H9 (cell line): Measurements from ENCODE around the gene PGPEP1. TPM values are rescaled to one million over a fixed set of nuclear protein-coding genes. Genes with fewer than 3 reads are reported as not detected.

Source experiments
- DNase-seq: peaks from one replicate; pipeline ENCODE4 v3.0.0-alpha.2; 2017
- H2AFZ ChIP-seq: one replicate; pipeline ENCODE4 v1.6.1; 2013; ENCODE audit warnings: mild to moderate bottlenecking, low read length, control low read depth, moderate library complexity
- H2AK5ac ChIP-seq: 2 replicates; pipeline ENCODE4 v1.6.1; 2013; ENCODE audit warnings: low read length, control low read depth, mixed read lengths; ENCODE audit not compliant: insufficient read length
- H2BK120ac ChIP-seq: one replicate; pipeline ENCODE4 v1.6.1; 2013; ENCODE audit warnings: low read depth, mild to moderate bottlenecking, low read length, control low read depth, inconsistent platforms; ENCODE audit not compliant: poor library complexity, severe bottlenecking
- H2BK12ac ChIP-seq: 2 replicates; pipeline ENCODE4 v1.6.1; 2013; ENCODE audit warnings: low read length, control low read depth, mixed read lengths, low read depth; ENCODE audit not compliant: insufficient read length
- H2BK15ac ChIP-seq: 2 replicates; pipeline ENCODE4 v1.6.1; 2013; ENCODE audit warnings: low read depth, low read length, control low read depth
- H2BK20ac ChIP-seq: one replicate; pipeline ENCODE4 v1.6.1; 2013; ENCODE audit warnings: low read depth, mild to moderate bottlenecking, low read length, control low read depth, inconsistent platforms; ENCODE audit not compliant: poor library complexity, severe bottlenecking
- H2BK5ac ChIP-seq: 2 replicates; pipeline ENCODE4 v1.6.1; 2013; ENCODE audit warnings: low read length, control low read depth, mixed read lengths; ENCODE audit not compliant: insufficient read length
- H3K14ac ChIP-seq: 2 replicates; pipeline ENCODE4 v1.6.1; 2013; ENCODE audit warnings: low read length, control low read depth; ENCODE audit not compliant: insufficient read depth
- H3K18ac ChIP-seq: 2 replicates; pipeline ENCODE4 v1.6.1; 2013; ENCODE audit warnings: low read depth, mild to moderate bottlenecking, mixed read lengths, low read length, control low read depth; ENCODE audit not compliant: insufficient read length
- H3K23ac ChIP-seq: 2 replicates; pipeline ENCODE4 v1.6.1; 2013; ENCODE audit warnings: low read length, control low read depth, mixed read lengths, low read depth; ENCODE audit not compliant: insufficient read length
- H3K23me2 ChIP-seq: 2 replicates; pipeline ENCODE4 v1.6.1; 2013; ENCODE audit warnings: low read depth, mild to moderate bottlenecking, mixed read lengths, low read length, control low read depth; ENCODE audit not compliant: insufficient read length, poor library complexity, severe bottlenecking
- H3K27ac ChIP-seq: 2 replicates; pipeline ENCODE4 v1.5.1; 2013; ENCODE audit warnings: low read length, control low read depth, mixed read lengths, low read depth; ENCODE audit not compliant: insufficient read length
- H3K27me3 ChIP-seq: 2 replicates; pipeline ENCODE4 v1.6.1; 2013; ENCODE audit warnings: low read length, control low read depth, inconsistent platforms; ENCODE audit not compliant: insufficient read depth
- H3K4ac ChIP-seq: 2 replicates; pipeline ENCODE4 v1.6.1; 2013; ENCODE audit warnings: low read depth, mild to moderate bottlenecking, control low read depth, inconsistent platforms, low read length, moderate library complexity
- H3K4me1 ChIP-seq: 2 replicates; pipeline ENCODE4 v1.6.1; 2013; ENCODE audit warnings: low read length, control low read depth, inconsistent platforms; ENCODE audit not compliant: insufficient read depth
- H3K4me2 ChIP-seq: 2 replicates; pipeline ENCODE4 v1.6.1; 2013; ENCODE audit warnings: low read length, control low read depth, mixed read lengths; ENCODE audit not compliant: insufficient read length, insufficient read depth
- H3K56ac ChIP-seq: 2 replicates; pipeline ENCODE4 v1.6.1; 2013; ENCODE audit warnings: low read depth, mild to moderate bottlenecking, mixed read lengths, low read length, control low read depth; ENCODE audit not compliant: insufficient read length
- H3K79me1 ChIP-seq: 2 replicates; pipeline ENCODE4 v1.6.1; 2013; ENCODE audit warnings: low read depth, mild to moderate bottlenecking, moderate library complexity, low read length, control low read depth, inconsistent platforms; ENCODE audit not compliant: insufficient read depth, poor library complexity, severe bottlenecking
- H3K79me2 ChIP-seq: 2 replicates; pipeline ENCODE4 v1.6.1; 2013; ENCODE audit warnings: low read length, control low read depth, inconsistent platforms; ENCODE audit not compliant: insufficient read depth
- H3K9ac ChIP-seq: 2 replicates; pipeline ENCODE4 v1.6.1; 2013; ENCODE audit warnings: low read length, control low read depth, mixed read lengths; ENCODE audit not compliant: insufficient read length; ENCODE audit errors: extremely low read depth
- H3K9me3 ChIP-seq: one replicate; pipeline ENCODE4 v1.6.1; 2013; ENCODE audit warnings: low read depth, low read length, inconsistent platforms; ENCODE audit not compliant: control insufficient read depth
- H3T11ph ChIP-seq: one replicate; pipeline ENCODE4 v1.6.1; 2013; ENCODE audit warnings: mild to moderate bottlenecking, low read length, control low read depth, inconsistent platforms
- H4K20me1 ChIP-seq: one replicate; pipeline ENCODE4 v1.6.1; 2013; ENCODE audit not compliant: control insufficient read depth, insufficient read length, insufficient read depth
- H4K5ac ChIP-seq: 2 replicates; pipeline ENCODE4 v1.6.1; 2013; ENCODE audit warnings: low read depth, mild to moderate bottlenecking, mixed read lengths, low read length, control low read depth; ENCODE audit not compliant: insufficient read length
- H4K8ac ChIP-seq: replicated peaks from 2 replicates; pipeline ENCODE4 v1.6.1; 2013; ENCODE audit warnings: low read length, control low read depth, mixed read lengths, low read depth; ENCODE audit not compliant: insufficient read length
- H4K91ac ChIP-seq: 2 replicates; pipeline ENCODE4 v1.6.1; 2013; ENCODE audit warnings: low read depth, mild to moderate bottlenecking, moderate library complexity, mixed read lengths, low read length, control low read depth; ENCODE audit not compliant: insufficient read length
- H3K27ac Mint-ChIP-seq, 3 experiments: 2 replicates in 2 of 3; 3 replicates in 1 of 3; pipeline ENCODE4 v1.8.0; 2020 to 2021; ENCODE audit warnings: mixed read lengths in 3 of 3, mild to moderate bottlenecking in 1 of 3, moderate library complexity in 1 of 3
- H3K27me3 Mint-ChIP-seq: 2 replicates; pipeline ENCODE4 v1.8.0; 2021; ENCODE audit warnings: low read depth, mild to moderate bottlenecking, moderate library complexity, mixed read lengths
- H3K36me3 Mint-ChIP-seq, 3 experiments: 2 replicates in 2 of 3; 3 replicates in 1 of 3; pipeline ENCODE4 v1.8.0; 2020 to 2021; ENCODE audit warnings: low read depth in 3 of 3, mixed read lengths in 3 of 3; ENCODE audit not compliant: insufficient read depth in 1 of 3
- H3K4me1 Mint-ChIP-seq, 2 experiments: 2 replicates each; pipeline ENCODE4 v1.8.0; 2020; ENCODE audit warnings: mixed read lengths in 2 of 2
- H3K4me3 Mint-ChIP-seq, 2 experiments: 2 replicates in 1 of 2; 3 replicates in 1 of 2; pipeline ENCODE4 v1.8.0; 2020 to 2021; ENCODE audit warnings: mild to moderate bottlenecking in 2 of 2, mixed read lengths in 2 of 2, moderate library complexity in 1 of 2
- H3K9me3 Mint-ChIP-seq, 2 experiments: 2 replicates in 1 of 2; 3 replicates in 1 of 2; pipeline ENCODE4 v1.8.0; 2020; ENCODE audit warnings: mild to moderate bottlenecking in 2 of 2, mixed read lengths in 2 of 2, moderate library complexity in 1 of 2
- CTCF ChIP-seq: fragments of 200-600 bp; sonication (generic); conservative IDR thresholded peaks from 3 replicates; pipeline ENCODE4 v1.8.0; 2021; ENCODE audit warnings: antibody characterized with exemption, mild to moderate bottlenecking
- WGBS: extraction: QIAGEN DNeasy Blood & Tissue Kit; methylation state at CpG from one replicate; pipeline ENCODE4 v1.1.7; 2013; ENCODE audit warnings: missing lambda C conversion rate, low lambda C conversion rate, mixed read lengths; ENCODE audit not compliant: insufficient read length; ENCODE audit errors: extremely low coverage; 5-methylcytosine and 5-hydroxymethylcytosine counted together
- total RNA-seq: library from RNA; stranded (reverse); gene quantifications from 2 replicates; pipeline ENCODE4 v1.2.1, GENCODE V29; 2021

PGPEP1 gene
- total RNA-seq, 1 experiment from 2014 or later = 64.8 TPM

DNA sequence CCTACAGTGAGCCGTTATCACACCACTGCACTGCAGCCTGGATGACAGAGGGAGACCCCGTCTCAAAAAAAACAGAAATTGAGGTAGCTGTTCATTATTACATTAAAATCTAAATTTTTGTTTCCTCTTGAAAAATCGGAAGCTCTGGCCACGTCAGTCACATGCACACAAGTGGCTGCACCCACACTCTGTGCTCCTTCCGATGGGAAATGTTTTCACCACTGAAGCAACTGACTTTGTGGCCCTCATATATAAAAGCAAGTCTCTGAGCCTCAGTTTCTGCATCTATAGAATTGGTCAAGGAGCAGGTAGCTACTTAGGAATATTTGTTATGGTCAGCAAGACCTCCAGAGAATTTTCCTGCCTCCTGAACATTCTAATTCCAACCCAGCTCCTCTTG, 52.5 kb downstream of the PGPEP1 start:
- Histone ChIP-seq H2AFZ (no peak overlapping the region), H2BK120ac (no peak overlapping the region), H2BK12ac (no peak overlapping the region), H3K23ac (no peak overlapping the region), H2AK5ac (no peak overlapping the region), H4K91ac (no peak overlapping the region), H3K27ac (no peak overlapping the region), H4K8ac (no peak overlapping the region), H3K79me1 (no peaks in the 10 kb centered on the region), H3T11ph (no peak overlapping the region), H2BK5ac (no peak overlapping the region), H2BK15ac (no peak overlapping the region), H3K18ac (no peak overlapping the region), H3K9me3 (no peaks in the 10 kb centered on the region), H3K4me2 (no peak overlapping the region), H4K5ac (no peak overlapping the region), H2BK20ac (no peak overlapping the region), H4K20me1 (no peaks in the 10 kb centered on the region), H3K23me2 (no peaks in the 10 kb centered on the region), H3K4me1 (no peaks in the 10 kb centered on the region), H3K79me2 (no peaks in the 10 kb centered on the region), H3K4ac (no peak overlapping the region), H3K14ac (no peak overlapping the region), H3K56ac (no peak overlapping the region), H3K27me3 (no peaks in the 10 kb centered on the region), H3K9ac (no peak overlapping the region)
- peaks cover 32% of the 10 kb centered on the region for H3K27me3 Mint-ChIP-seq
- no peak for DNase-seq
- H3K9me3 Mint-ChIP-seq = no peaks in the 10 kb centered on the region
- no CpG with 5 or more reads among the region's 5 CpGs for WGBS
- H3K4me1 Mint-ChIP-seq = peaks cover 2 to 8% of the 10 kb centered on the region in 2 experiments; a peak in 1 of 4 replicates
- no peak overlapping the region for H3K4me3 Mint-ChIP-seq
- TF ChIP-seq CTCF = no peak
- H3K27ac Mint-ChIP-seq = no peak overlapping the region
- peaks cover 0 to 5% (median 5%) of the 10 kb centered on the region in 3 experiments; a peak in 1 of 7 replicates for H3K36me3 Mint-ChIP-seq
